GM18867 (cell line): Measurements from ENCODE around the gene MYH9.

Experiments used
- ATAC-seq: cut with Tn5 transposase; IDR thresholded peaks from one replicate; pipeline ENCODE4 v1.9.1; 2021; ENCODE audit warnings: mild to moderate bottlenecking, moderate library complexity; ENCODE audit not compliant: unreplicated experiment

Gene MYH9

GRCh38 chr22:36351921-36352802 is 35.6 kb downstream of the MYH9 start:
- no peak for ATAC-seq

GRCh38 chr22:36350751-36351594 is 36.8 kb downstream of the MYH9 start:
- ATAC-seq: no peak

DNA sequence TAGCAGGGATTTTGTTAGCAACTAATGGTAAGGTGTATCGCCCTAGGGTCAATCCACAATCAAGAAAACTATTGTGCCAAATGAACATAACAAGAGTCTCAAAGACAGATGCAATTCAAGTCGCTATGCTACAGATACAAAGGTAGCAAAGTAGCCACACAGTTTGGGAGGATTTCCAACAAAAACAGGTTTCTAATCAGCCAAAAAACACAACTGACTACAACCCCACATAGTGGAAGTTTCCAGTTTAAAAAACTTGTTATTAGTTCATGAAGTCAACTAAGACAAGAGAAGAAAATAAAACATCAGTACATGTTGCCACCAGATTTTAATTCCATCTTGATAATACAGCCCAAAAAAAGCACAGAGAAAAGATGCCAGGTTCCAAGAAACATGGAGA is 38.0 kb downstream of the MYH9 start:
- ATAC-seq: no peak

DNA sequence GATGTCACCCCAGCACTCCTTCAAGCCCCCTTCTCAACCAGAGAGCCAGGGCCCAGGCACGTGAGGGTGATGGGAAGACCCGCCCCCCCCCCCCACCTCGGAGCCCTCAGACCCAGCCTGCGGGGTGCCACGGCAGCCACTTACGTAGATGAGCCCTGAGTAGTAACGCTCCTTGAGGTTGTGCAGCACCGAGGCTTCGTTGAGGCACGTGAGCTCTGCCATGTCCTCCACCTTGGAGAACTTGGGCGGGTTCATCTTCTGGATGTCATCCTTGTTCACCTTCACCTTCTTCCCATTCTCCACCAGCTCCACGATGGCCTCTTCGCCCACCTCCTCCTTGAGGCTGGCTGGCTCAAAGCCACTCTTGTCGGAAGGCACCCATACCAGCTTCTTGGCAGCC is 39.0 kb downstream of the MYH9 start:
- ATAC-seq: no peak

DNA sequence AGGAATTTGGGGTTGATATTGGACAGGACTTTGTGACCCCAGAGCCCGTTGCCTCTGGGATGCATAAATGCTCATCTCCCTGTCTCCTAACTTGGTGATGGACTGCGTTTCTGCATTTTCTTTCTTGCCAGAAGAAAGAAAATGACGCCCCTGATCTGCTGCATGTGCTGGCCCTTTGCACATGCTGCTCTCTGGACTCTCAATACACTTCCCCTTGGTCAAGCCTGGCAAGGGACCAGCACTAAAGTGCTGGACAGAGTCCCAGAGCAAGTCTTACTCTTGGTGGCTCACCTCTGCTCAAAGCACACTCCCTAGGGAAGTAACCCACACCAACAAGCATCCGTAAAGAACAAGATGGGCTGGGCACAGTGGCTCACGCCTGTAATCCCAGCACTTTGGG is 40.7 kb downstream of the MYH9 start:
- ATAC-seq: no peak

GRCh38 chr22:36344106-36344827 is 43.5 kb downstream of the MYH9 start:
- no peak for ATAC-seq

- no peak for ATAC-seq
Observed at GRCh38 chr22:36343720-36344105, 44.1 kb downstream of the MYH9 start.

GRCh38 chr22:36343070-36343719 is 44.6 kb downstream of the MYH9 start:
- ATAC-seq: no peak

DNA sequence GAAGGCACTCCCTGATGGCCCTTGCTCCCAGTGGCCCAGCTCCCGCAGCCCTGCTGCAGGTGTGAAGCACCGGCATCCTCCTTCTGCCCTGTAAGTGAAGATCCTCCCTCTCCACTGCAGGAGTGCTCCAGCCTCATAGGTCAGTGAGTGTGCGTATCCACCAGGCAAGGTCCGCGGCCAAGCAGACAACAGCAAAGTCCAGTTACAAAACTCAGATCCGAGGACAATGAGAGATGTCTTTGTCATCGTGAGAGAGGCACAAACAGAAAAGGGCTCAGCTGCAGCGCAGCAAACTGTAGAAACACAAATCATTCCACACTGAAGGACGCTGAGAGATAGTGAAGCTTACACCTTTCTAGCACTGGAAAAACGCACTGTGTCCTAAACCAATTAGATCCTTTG is 46.1 kb downstream of the MYH9 start:
- no peak for ATAC-seq

GRCh38 chr22:36340621-36341020 is 47.1 kb downstream of the MYH9 start:
- ATAC-seq: no peak

GRCh38 chr22:36339171-36340065 is 48.3 kb downstream of the MYH9 start:
- no peak for ATAC-seq

DNA sequence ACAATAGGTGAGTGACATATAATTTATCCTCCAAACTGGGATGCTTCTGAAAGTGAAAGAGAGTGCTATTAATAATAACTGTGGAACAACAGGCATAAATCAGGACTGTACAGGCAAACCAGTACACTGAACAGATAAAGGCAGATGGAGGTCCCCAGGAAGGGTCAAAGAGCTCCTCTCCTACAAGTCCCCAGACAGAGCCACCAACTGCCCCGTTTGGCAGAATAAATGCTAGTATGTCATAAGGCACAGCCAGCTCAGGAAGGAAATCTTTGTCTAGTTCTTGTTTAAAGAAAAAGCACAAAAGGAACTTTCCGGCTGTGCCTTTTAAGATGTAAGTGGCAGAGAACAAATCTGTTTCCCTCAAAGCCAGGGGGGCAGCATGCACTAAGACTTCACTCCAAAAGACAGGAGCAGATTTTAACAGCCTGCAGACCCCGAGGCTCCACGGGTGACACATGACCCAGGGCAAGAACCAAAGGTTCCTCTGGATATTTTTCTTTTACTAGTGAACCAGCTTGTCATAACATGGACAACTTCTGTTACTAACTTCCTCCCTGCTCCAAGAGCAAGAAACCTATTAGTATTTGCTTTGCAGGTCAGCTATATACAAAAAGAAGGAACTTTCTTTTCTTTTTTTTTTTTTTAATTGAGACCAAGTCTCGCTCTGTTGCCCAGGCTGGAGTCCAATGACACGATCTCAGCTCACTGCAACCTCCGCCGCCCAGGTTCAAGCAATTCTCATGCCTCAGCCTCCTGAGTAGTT is 50.2 kb downstream of the MYH9 start:
- ATAC-seq: no peak

DNA sequence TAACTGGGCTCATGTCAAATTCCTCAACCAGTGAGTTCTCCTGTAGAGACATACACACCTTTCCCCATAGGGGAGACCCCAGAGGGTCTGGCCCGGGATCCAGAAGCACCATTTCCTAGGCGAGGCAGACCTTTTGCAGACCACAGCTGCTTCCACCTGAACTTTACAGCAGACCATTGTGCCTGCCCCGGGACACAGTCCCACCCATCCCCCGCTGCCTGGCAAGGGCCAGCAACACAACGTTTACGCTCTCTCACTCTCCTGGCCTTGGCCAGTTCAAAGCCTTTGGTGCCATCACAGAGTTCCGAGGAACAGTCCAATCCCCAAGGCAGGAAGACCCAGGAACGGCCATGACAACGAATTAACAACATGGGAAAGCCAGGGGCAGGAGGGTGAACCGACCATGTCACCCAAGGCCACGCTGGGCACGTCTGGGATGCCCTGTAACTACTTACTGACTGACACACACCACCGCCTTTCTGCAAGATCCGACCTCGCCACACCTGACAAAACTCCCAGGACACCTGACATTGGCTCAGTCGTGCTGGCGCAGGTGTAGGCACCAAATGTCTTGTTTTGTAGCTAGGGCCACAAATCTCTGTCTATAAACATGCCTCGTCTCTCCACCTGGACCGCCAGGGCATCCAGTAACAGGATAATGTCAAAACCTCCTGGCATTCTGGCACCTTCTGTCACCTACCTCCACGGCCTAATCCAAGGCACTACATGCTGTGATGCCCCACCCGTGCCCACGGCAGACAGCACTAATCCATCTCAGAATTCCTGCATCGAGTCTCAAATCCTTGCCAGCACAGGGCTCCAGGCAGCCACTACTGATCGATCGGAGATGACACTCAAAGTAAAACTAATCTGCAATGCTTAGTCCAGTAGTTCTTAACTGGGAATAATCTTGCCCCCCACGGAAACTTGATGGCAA is 51.3 kb downstream of the MYH9 start:
- ATAC-seq: no peak

- no peak for ATAC-seq
Observed at GRCh38 chr22:36335621-36336020, 52.1 kb downstream of the MYH9 start.

GRCh38 chr22:36334821-36335603 is 52.8 kb downstream of the MYH9 start:
- ATAC-seq: no peak

DNA sequence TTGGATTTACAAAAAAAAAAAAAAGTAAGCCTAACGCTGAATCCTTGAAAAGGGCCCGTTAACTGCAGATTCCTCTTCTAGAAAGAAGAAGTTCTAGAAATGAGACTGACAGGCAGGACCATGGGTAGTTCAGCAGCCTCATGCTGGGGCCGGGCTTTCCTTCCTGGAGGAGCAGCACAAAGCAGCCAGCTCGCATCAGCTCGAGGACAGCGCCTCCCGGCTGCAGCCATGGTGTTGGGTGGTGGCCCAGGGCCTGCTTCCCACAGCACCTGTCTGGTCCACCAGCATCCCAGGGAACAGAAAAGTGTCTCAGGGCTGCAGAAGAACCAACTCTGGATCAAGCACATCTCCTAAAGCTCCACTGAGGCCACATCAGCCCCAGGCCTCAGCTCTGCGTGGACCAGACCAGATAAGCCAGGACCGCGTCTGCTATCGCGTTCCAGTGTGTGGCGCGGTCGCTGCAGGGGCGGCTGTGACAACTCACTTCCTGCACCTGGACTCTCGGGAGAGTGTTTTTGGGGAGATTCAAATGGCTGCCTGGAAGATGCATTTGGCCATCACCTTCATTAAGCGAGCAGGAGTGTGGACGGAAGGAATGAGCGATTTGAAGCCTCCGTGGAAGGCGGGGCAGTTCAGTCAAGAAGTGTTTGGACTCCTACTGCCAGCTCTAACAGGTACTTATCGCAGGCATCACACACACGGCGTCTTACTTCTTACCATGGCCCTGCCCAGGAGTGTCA is 53.5 kb downstream of the MYH9 start:
- no peak for ATAC-seq

DNA sequence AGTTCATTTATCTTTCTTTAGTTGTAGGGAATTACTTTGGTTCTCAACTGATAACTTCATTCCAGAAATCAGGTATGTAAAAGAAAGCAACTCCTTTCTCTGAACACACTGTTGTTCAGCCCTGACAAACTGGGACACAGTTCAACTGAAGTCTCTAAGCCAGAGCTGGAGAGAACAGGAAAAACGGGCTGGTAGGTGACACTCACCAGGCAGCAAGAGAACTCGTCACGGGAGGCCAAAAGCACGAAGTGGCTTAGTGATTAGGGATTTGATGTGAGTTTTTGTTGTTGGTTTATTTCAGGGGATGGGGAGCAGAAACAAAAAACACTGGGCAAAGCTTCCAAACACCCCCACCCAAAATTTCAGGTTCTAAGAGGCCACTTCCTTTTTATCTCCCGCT is 54.1 kb downstream of the MYH9 start:
- no peak for ATAC-seq
